ENCODE results near the gene POMP.
A peak's percentile ranks its signal among the peaks of the same experiment; 100 is the strongest.
"Not testable (repeated sequence)": the region's sequence is repeated elsewhere in the genome, so short reads cannot be mapped to it uniquely, and the experiment has no call there.

POMP gene

DNA sequence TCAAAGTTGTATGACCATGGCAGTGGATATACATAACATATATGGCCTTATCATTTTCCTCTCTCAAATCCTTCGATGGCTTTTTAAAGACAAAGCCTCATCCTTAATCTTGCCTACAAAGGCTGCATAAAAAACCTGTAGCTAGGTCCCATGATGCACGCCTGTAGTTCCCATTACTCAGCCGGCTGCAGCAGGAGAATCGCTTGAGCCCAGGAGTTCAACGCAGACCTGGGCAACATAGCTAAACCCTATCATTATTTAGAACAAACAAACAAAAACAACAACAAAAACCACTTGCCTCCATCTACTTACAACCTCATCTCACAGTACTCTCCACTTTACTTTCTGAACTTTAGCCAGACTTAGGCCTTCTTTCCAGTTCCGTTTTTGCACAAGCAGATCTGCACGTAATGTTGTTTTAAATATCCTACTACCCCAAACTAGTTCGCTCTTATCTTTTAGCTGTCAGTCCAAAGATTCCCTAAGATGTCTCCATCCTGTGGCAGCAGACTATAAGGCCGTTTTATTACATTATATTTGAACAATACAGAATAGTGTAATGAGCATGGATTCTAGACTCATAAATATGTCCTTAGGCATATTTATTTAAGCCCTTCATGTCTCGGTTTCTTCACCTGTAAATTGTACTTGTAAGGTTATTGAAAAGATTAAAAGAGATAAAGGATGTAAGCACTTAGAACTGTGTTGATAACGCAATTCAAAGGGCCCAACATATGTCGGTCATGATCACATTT, 969 bp upstream of the POMP start:
- H3K27ac Mint-ChIP-seq: peak overlapping the region; percentile 98
- H3K9me3 Mint-ChIP-seq: no peaks in the 10 kb centered on the region
- H3K4me3 Mint-ChIP-seq: peak overlapping the region; percentile 87
- no peaks in the 10 kb centered on the region for H3K27me3 Mint-ChIP-seq
- H3K4me1 Mint-ChIP-seq: peaks cover 55% of the 10 kb centered on the region
- ATAC-seq: no peak
- peaks cover 41% of the 10 kb centered on the region for H3K36me3 Mint-ChIP-seq (ENCODE audit: low read depth)
- no peak for DNase-seq

DNA sequence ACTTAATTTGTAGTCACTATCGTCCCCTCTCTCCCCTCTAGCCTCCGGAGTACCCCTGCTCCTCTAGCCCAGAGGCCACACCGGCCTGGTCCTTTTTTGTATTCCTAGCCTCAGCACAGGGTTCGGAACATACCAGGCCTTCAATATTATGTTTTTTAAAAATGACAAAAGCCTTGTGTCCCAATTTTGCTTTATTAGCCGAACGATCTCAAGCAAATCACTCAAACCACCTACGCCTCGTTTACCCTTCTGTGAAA, 463 bp upstream of the POMP start:
- ATAC-seq: no peak
- peaks cover 40% of the 10 kb centered on the region for H3K36me3 Mint-ChIP-seq (ENCODE audit: low read depth)
- peak overlapping the region; percentile 87 for H3K4me3 Mint-ChIP-seq
- no peaks in the 10 kb centered on the region for H3K27me3 Mint-ChIP-seq
- peaks cover 55% of the 10 kb centered on the region for H3K4me1 Mint-ChIP-seq
- no peak for DNase-seq
- no peaks in the 10 kb centered on the region for H3K9me3 Mint-ChIP-seq
- peak overlapping the region; percentile 98 for H3K27ac Mint-ChIP-seq

DNA sequence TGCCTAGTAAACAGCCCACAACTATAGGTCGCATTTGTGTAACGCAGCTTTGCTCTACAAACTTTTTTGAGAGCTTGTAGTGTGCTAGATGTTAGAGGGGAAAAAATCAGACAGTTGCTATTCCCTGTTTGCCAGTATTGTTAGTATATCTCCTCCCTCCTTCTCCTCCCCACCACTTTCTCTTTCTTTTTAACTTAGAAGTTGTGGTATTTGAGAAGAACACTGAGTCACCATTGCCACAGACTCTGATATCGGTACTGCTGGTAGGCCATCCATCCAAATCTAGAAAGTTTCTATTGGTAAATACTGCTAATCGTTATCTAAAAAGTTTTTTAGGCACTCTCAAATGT, 666 bp downstream of the POMP start:
- Mint-ChIP-seq H3K27me3 (no peaks in the 10 kb centered on the region), H3K4me3 (peak overlapping the region; percentile 87), H3K4me1 (peaks cover 55% of the 10 kb centered on the region), H3K27ac (peak overlapping the region; percentile 98), H3K9me3 (no peaks in the 10 kb centered on the region), H3K36me3 (ENCODE audit: low read depth) (peaks cover 46% of the 10 kb centered on the region)
- ATAC-seq: peak; percentile 84
- DNase-seq: no peak

GRCh38 chr13:28666897-28667488, 8.1 kb downstream of the POMP start:
- ATAC-seq (no peak), DNase-seq (no peak)
- H3K36me3 Mint-ChIP-seq (ENCODE audit: low read depth): peaks cover 79% of the 10 kb centered on the region

GRCh38 chr13:28671126-28671792, 12.3 kb downstream of the POMP start:
- peaks cover 2% of the 10 kb centered on the region for H3K4me1 Mint-ChIP-seq
- no peak for DNase-seq
- H3K27ac Mint-ChIP-seq: no peak overlapping the region
- no peak for ATAC-seq
- H3K36me3 Mint-ChIP-seq (ENCODE audit: low read depth): peaks cover 75% of the 10 kb centered on the region
- no peaks in the 10 kb centered on the region for H3K9me3 Mint-ChIP-seq
- no peak overlapping the region for H3K4me3 Mint-ChIP-seq
- H3K27me3 Mint-ChIP-seq: no peaks in the 10 kb centered on the region

More at GRCh38 chr13:28666897-28667488, 8.1 kb downstream of the POMP start:
- H3K27ac Mint-ChIP-seq: no peak overlapping the region
- H3K27me3 Mint-ChIP-seq: no peaks in the 10 kb centered on the region
- no peak overlapping the region for H3K4me3 Mint-ChIP-seq
- H3K4me1 Mint-ChIP-seq: peaks cover 16% of the 10 kb centered on the region
- no peaks in the 10 kb centered on the region for H3K9me3 Mint-ChIP-seq

DNA sequence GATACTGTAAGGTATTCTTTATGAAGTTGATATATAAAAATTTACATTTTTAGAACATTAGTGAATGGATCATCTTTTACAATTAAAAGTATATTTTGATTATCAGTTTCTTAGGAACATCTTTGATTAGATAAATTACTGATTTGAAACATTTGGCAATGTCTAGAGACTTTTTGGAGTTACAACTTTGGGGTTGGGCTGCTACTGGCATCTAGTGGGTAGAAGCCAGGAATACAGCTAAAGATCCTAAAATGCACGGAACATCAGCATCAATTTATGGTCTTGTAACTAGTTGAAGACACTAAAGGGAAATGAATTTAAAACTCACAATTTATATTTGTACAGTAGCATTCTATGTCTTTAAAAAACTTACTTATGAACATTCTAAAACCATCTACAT, 19.9 kb downstream of the POMP start:
- no peak overlapping the region for H3K27ac Mint-ChIP-seq
- H3K4me1 Mint-ChIP-seq: no peaks in the 10 kb centered on the region
- no peak overlapping the region for H3K4me3 Mint-ChIP-seq
- peaks cover 26% of the 10 kb centered on the region for H3K36me3 Mint-ChIP-seq (ENCODE audit: low read depth)
- ATAC-seq: no peak
- no peaks in the 10 kb centered on the region for H3K9me3 Mint-ChIP-seq
- DNase-seq: no peak
- no peaks in the 10 kb centered on the region for H3K27me3 Mint-ChIP-seq

DNA sequence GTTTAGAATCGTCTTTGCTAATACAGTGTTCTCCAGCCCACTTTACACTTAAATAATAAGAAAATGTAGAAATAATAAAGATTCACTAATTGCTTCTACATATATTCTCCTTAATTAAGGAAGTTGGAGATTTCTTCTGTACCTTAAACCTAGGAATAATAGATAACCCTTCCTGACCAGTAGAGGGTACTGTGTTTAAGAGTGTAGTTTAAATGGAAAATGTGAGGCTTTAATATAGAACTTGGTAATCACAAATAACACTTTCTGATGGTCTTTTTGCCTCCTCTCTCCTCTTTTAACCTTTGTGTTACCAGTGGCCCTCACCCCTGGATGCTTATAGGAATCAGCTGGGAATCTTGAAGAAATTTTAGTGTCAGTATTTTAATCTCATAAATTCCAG, 20.7 kb downstream of the POMP start:
- Mint-ChIP-seq H3K36me3 (ENCODE audit: low read depth) (peaks cover 19% of the 10 kb centered on the region), H3K4me3 (no peak overlapping the region), H3K27me3 (no peaks in the 10 kb centered on the region), H3K4me1 (no peaks in the 10 kb centered on the region), H3K27ac (peak overlapping the region; percentile 65), H3K9me3 (no peaks in the 10 kb centered on the region)
- ATAC-seq (no peak), DNase-seq (no peak)

- Mint-ChIP-seq H3K27me3 (no peaks in the 10 kb centered on the region), H3K27ac (no peak overlapping the region), H3K4me3 (no peak overlapping the region), H3K9me3 (no peaks in the 10 kb centered on the region), H3K4me1 (no peaks in the 10 kb centered on the region), H3K36me3 (ENCODE audit: low read depth) (peaks cover 14% of the 10 kb centered on the region)
- no peak for ATAC-seq
- no peak for DNase-seq
Observed at GRCh38 chr13:28680541-28680940, 21.6 kb downstream of the POMP start.

DNA sequence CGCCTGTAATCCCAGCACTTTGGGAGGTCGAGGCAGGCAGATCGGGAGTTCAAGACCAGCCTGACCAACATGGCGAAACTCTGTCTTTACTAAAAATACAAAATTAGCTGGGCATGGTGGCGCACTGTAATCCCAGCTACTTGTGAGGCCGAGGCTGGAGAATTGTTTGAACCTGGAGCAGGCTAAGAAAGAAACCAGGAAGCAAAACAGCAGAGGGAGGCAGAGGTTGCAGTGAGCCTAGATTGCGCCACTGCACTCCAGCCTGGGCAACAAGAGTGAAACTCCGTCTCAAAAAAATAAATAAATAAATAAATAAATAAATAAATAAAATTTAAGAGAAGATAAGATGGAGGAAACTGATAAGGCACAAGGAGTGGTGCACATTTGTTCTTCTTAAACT, 24.2 kb downstream of the POMP start:
- H3K27ac Mint-ChIP-seq; H3K4me3 Mint-ChIP-seq; H3K9me3 Mint-ChIP-seq; H3K36me3 Mint-ChIP-seq (ENCODE audit: low read depth); H3K4me1 Mint-ChIP-seq; H3K27me3 Mint-ChIP-seq; DNase-seq; ATAC-seq: not testable (repeated sequence)

- Mint-ChIP-seq H3K9me3 (peaks cover 11% of the 10 kb centered on the region), H3K4me3 (no peak overlapping the region), H3K36me3 (ENCODE audit: low read depth) (no peaks in the 10 kb centered on the region), H3K4me1 (no peaks in the 10 kb centered on the region), H3K27me3 (no peaks in the 10 kb centered on the region), H3K27ac (no peak overlapping the region)
- ATAC-seq (no peak), DNase-seq (no peak)
Observed at GRCh38 chr13:28684257-28684656, 25.3 kb downstream of the POMP start.

DNA sequence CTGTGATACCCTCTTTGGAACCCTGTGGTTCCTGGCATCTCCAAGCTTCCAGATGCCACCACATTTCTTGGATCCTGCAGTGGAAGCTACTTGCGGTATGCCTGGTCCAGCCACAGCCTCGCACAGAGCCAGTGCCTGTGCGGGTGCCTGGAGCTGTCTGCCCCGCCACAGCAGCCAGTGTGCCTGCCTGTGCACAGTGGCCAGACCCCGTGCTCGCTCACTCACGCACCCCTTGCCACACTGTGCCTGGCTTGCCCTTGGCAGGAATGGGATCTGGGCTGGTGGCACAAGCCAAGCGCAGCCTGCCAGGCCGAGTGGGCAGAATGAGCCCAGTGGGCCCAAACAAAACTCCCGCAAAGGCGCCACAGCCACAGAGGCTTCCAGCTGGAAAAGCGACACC, 26.2 kb downstream of the POMP start:
- Mint-ChIP-seq H3K36me3 (ENCODE audit: low read depth) (no peaks in the 10 kb centered on the region), H3K27me3 (no peaks in the 10 kb centered on the region), H3K9me3 (peaks cover 18% of the 10 kb centered on the region), H3K4me1 (no peaks in the 10 kb centered on the region), H3K4me3 (no peak overlapping the region), H3K27ac (no peak overlapping the region)
- no peak for DNase-seq
- ATAC-seq: no peak

- Mint-ChIP-seq H3K9me3 (peaks cover 21% of the 10 kb centered on the region), H3K27me3 (no peaks in the 10 kb centered on the region), H3K36me3 (ENCODE audit: low read depth) (peaks cover 5% of the 10 kb centered on the region), H3K4me3 (no peak overlapping the region), H3K27ac (no peak overlapping the region), H3K4me1 (no peaks in the 10 kb centered on the region)
- ATAC-seq (no peak), DNase-seq (no peak)
Observed at GRCh38 chr13:28685892-28686291, 27.0 kb downstream of the POMP start.

DNA sequence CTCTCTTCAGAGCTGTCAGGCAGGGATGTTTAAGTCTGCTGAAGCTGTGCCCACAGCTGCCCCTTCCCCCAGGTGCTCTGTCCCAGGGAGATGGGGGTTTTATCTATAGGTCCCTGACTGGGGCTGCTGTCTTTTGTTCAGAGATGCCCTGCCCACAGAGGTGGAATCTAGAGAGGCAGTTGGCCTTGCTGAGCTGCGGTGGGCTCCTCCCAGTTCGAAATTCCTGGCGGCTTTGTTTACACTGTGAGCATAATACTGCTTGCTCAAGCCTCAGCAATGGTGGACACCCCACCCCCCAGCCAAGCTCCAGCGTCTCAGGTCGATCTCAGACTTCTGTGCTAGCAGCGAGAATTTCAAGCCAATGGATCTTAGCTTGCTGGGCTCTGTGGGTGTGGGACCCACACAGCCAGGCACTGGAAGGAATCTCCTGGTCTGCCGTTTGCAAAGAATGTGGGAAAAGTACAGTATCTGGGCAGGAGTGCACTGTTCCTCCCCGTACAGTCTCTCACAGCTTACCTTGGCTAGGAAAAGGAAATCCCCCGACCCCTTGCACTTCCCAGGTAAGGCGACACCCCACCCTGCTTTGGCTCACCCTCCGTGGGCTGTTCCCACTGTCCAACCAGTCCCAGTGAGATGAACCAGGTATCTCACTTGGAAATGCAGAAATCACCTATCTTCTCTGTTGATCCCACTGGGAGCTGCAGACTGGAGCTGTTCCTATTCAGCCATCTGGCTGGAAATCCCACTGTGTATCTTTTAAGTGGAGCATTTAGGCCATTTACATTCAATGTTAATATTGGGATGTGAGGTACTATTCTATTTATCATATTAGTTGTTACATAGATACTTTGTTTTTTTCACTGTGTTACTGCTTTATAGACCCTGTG, 34.9 kb downstream of the POMP start:
- not testable (repeated sequence) for ATAC-seq

GRCh38 chr13:28697441-28697840, 38.5 kb downstream of the POMP start:
- ATAC-seq (no peak), DNase-seq (no peak)
- Mint-ChIP-seq H3K27ac (no peak overlapping the region), H3K4me3 (no peak overlapping the region), H3K4me1 (no peaks in the 10 kb centered on the region), H3K27me3 (no peaks in the 10 kb centered on the region), H3K9me3 (peaks cover 4% of the 10 kb centered on the region), H3K36me3 (ENCODE audit: low read depth) (peaks cover 24% of the 10 kb centered on the region)

More for the DNA sequence above, 34.9 kb downstream of the POMP start:
- Mint-ChIP-seq H3K36me3 (ENCODE audit: low read depth) (peaks cover 16% of the 10 kb centered on the region), H3K9me3 (peaks cover 25% of the 10 kb centered on the region)
- not testable (repeated sequence) for DNase-seq, H3K4me3 Mint-ChIP-seq, H3K4me1 Mint-ChIP-seq, H3K27ac Mint-ChIP-seq, H3K27me3 Mint-ChIP-seq

Measured in activated naive CD8-positive, alpha-beta T cell treated with anti-CD3 and anti-CD28 coated beads, Interleukin-2, amount 50 U/mL, for 24 hours (primary cell).